GM12878 (cell line): ENCODE results near the gene FAM111B. TPM values are rescaled to one million over a fixed set of nuclear protein-coding genes. Genes with fewer than 3 reads are reported as not detected.

Source experiments
- ATAC-seq: fragments of 200-7000 bp; cut with Tn5 transposase; 3 replicates; pipeline ENCODE4 v1.9.1; 2020; ENCODE audit warnings: mild to moderate bottlenecking, moderate library complexity
- BruUV-seq: library from RNA; stranded (reverse); fragments of 400-500 nt; replicated peaks from 2 replicates; lab custom pipeline; 2021; lab: Mats Ljungman, UMichigan
- CTCF ChIA-PET: fragments of 300-600 bp; sonication (Branson Sonifier 250); formaldehyde crosslinking; extraction: SDS; loops from one replicate; lab custom pipeline; 2021; ENCODE audit warnings: inconsistent platforms; lab: Yijun Ruan, JAX
- POLR2A ChIA-PET: fragments of 350-600 bp; formaldehyde crosslinking; extraction: SDS; loops from one replicate; lab custom pipeline; 2021; ENCODE audit warnings: inconsistent platforms; lab: Charles Lee
- RAD21 ChIA-PET: fragments of 300-600 bp; sonication (Branson Sonifier 250); formaldehyde crosslinking; loops from one replicate; lab custom pipeline; 2023; ENCODE audit warnings: antibody characterized with exemption; ENCODE audit not compliant: unreplicated experiment; lab: Charles Lee
- SMC1A ChIA-PET: fragments of 300-600 bp; sonication (Branson Sonifier 250); formaldehyde crosslinking; loops from one replicate; lab custom pipeline; 2023; ENCODE audit not compliant: unreplicated experiment, uncharacterized antibody; lab: Charles Lee
- DNase-seq: peaks from one replicate; pipeline ENCODE4 v3.0.0-alpha.2; 2011; ENCODE audit warnings: low read depth, low spot score
- FAIRE-seq: peaks from 3 replicates; lab custom pipeline; 2011; peaks lifted over from hg19 to GRCh38; lab: Jason Lieb, UNC
- H2AFZ ChIP-seq: 2 replicates; pipeline ENCODE4 v1.6.0; 2011; ENCODE audit warnings: low read depth, low read length, control low read depth; ENCODE audit not compliant: control insufficient read depth
- H3K27ac ChIP-seq: 2 replicates; pipeline ENCODE4 v1.5.1; 2011; ENCODE audit warnings: control low read depth; ENCODE audit not compliant: control insufficient read depth, insufficient read depth
- H3K27me3 ChIP-seq, 2 experiments: replicated peaks in 1 of 2; 2 replicates each; pipeline versions ENCODE4 v1.6.0 to v1.6.1; 2011; ENCODE audit warnings: low read length in 1 of 2; ENCODE audit not compliant: control insufficient read depth in 2 of 2, insufficient read depth in 2 of 2
- H3K36me3 ChIP-seq, 2 experiments: 2 replicates each; pipeline ENCODE4 v1.5.1; 2011; ENCODE audit warnings: low read length in 1 of 2; ENCODE audit not compliant: control insufficient read depth in 2 of 2, insufficient read depth in 2 of 2
- H3K4me1 ChIP-seq: 2 replicates; pipeline ENCODE4 v1.6.1; 2011; ENCODE audit warnings: mild to moderate bottlenecking, low read length, moderate library complexity, mixed read lengths; ENCODE audit not compliant: control insufficient read depth, insufficient read depth
- H3K4me2 ChIP-seq: 2 replicates; pipeline ENCODE4 v1.6.0; 2011; ENCODE audit warnings: control low read depth; ENCODE audit not compliant: control insufficient read depth, insufficient read depth
- H3K4me3 ChIP-seq: fragments of 200-600 bp; sonication (generic); 2 replicates; pipeline ENCODE4 v1.5.1; 2016
- H3K79me2 ChIP-seq: 2 replicates; pipeline ENCODE4 v1.6.0; 2011; ENCODE audit warnings: low read length; ENCODE audit not compliant: control insufficient read depth, insufficient read depth
- H3K9ac ChIP-seq: 2 replicates; pipeline ENCODE4 v1.8.0; 2011; ENCODE audit warnings: low read length, control low read depth, mixed read lengths; ENCODE audit not compliant: control insufficient read depth, insufficient read depth
- H3K9me3 ChIP-seq: replicated peaks from 3 replicates; pipeline ENCODE4 v1.5.1; 2011; ENCODE audit warnings: mild to moderate bottlenecking, low read length; ENCODE audit not compliant: control insufficient read depth, insufficient read depth
- H4K20me1 ChIP-seq: 2 replicates; pipeline ENCODE4 v1.6.0; 2011; ENCODE audit not compliant: control insufficient read depth, insufficient read depth
- BHLHE40 ChIP-seq, 2 experiments: fragments of 450-650 bp in 1 of 2; IDR thresholded peaks; 2 replicates each; pipeline ENCODE4 v1.6.1; 2011 to 2017; ENCODE audit warnings: low read depth in 2 of 2, borderline replicate concordance in 1 of 2, improper control_type of control experiment in 1 of 2, low read length in 1 of 2, mild to moderate bottlenecking in 1 of 2
- CTCF ChIP-seq, 3 experiments: IDR thresholded peaks in 2 of 3; conservative IDR thresholded peaks in 1 of 3; 2 replicates each; pipeline ENCODE4 v1.5.1; 2011; ENCODE audit warnings: low read depth in 3 of 3, low read length in 3 of 3, mild to moderate bottlenecking in 3 of 3, control low read depth in 2 of 3, moderate library complexity in 2 of 3, inconsistent platforms in 1 of 3, mixed read lengths in 1 of 3; ENCODE audit not compliant: control insufficient read depth in 2 of 3, insufficient read depth in 1 of 3; ENCODE audit errors: extremely low read depth in 1 of 3
- ETV6 ChIP-seq, 2 experiments: fragments of 450-650 bp in 1 of 2; IDR thresholded peaks in 1 of 2; conservative IDR thresholded peaks in 1 of 2; 2 replicates each; pipeline ENCODE4 v1.6.1; 2014; ENCODE audit warnings: antibody characterized with exemption in 1 of 2, borderline replicate concordance in 1 of 2, low read depth in 1 of 2, mild to moderate bottlenecking in 1 of 2, moderate library complexity in 1 of 2
- JUNB ChIP-seq: IDR thresholded peaks from 2 replicates; pipeline ENCODE4 v1.6.1; 2016; ENCODE audit warnings: antibody characterized with exemption, mild to moderate bottlenecking
- MEF2B ChIP-seq: fragments of 450-650 bp; IDR thresholded peaks from 2 replicates; pipeline ENCODE4 v1.6.1; 2018; ENCODE audit warnings: mild to moderate bottlenecking, moderate library complexity; ENCODE audit not compliant: partially characterized antibody, poor library complexity, severe bottlenecking
- NFYB ChIP-seq: IDR thresholded peaks from 2 replicates; pipeline ENCODE4 v1.6.1; 2011; ENCODE audit warnings: low read depth, mild to moderate bottlenecking, low read length, improper control_type of control experiment, moderate library complexity; ENCODE audit not compliant: insufficient read depth
- RAD21 ChIP-seq: IDR thresholded peaks from 2 replicates; pipeline ENCODE4 v1.6.1; 2011; ENCODE audit warnings: mild to moderate bottlenecking, low read depth, low read length, moderate library complexity; ENCODE audit not compliant: insufficient read depth
- SMAD5 ChIP-seq: IDR thresholded peaks from 2 replicates; pipeline ENCODE4 v1.6.1; 2016; ENCODE audit warnings: antibody characterized with exemption, low read depth
- SMC3 ChIP-seq: IDR thresholded peaks from 2 replicates; pipeline ENCODE4 v1.6.1; 2011; ENCODE audit warnings: low read length, improper control_type of control experiment, borderline replicate concordance
- SPI1 ChIP-seq: IDR thresholded peaks from 2 replicates; pipeline ENCODE4 v1.6.1; 2011; ENCODE audit warnings: low read depth, mild to moderate bottlenecking, low read length, moderate library complexity, borderline replicate concordance; ENCODE audit not compliant: insufficient read depth
- TBL1XR1 ChIP-seq: IDR thresholded peaks from 2 replicates; pipeline ENCODE4 v1.6.1; 2012; ENCODE audit warnings: low read depth, low read length, improper control_type of control experiment
- TCF12 ChIP-seq: IDR thresholded peaks from 2 replicates; pipeline ENCODE4 v1.6.1; 2011; ENCODE audit warnings: low read depth, mild to moderate bottlenecking, low read length
- YY1 ChIP-seq: IDR thresholded peaks from 2 replicates; pipeline ENCODE4 v1.6.1; 2011; ENCODE audit warnings: low read depth, mild to moderate bottlenecking, low read length
- WGBS: methylation state at CpG from one replicate; pipeline ENCODE4 v1.1.6; 2016; ENCODE audit warnings: low lambda C conversion rate; ENCODE audit not compliant: insufficient replicate concordance, insufficient coverage; ENCODE audit errors: missing lambda C conversion rate; 5-methylcytosine and 5-hydroxymethylcytosine counted together
- in situ Hi-C: fragments of 300-500 bp; cut with MboI; formaldehyde crosslinking; loops from 9 replicates; pipeline ENCODE4 v1.14.3; 2018; ENCODE audit warnings: mixed read lengths
- intact Hi-C: fragments of 100-400 bp; cut with micrococcal nuclease; formaldehyde crosslinking; loops from one replicate; pipeline ENCODE4 v1.14.2; 2022; ENCODE audit not compliant: unreplicated experiment
- polyA plus RNA-seq, 11 experiments: library from polyadenylated mRNA; depleted of rRNA in 4 of 11; unstranded in 6 of 11; stranded (reverse) in 5 of 11; fragments of >200 nt; fragmentation: Nextera tagmentation in 4 of 11; fragmentation: Illumina TruSeq in 1 of 11; extraction: Ambion mirVana in 4 of 11; extraction: Trizol in 1 of 11; gene quantifications; 1 replicate in 1 of 11; 2 replicates in 10 of 11; pipeline versions ENCODE4 v1.2.1 to v1.2.3, GENCODE V29; 2011 to 2016; ENCODE audit warnings: inconsistent platforms in 2 of 11, missing spikeins in 2 of 11, low read depth in 1 of 11
- total RNA-seq, 4 experiments: library from RNA; depleted of rRNA in 3 of 4; stranded (reverse); fragments of >200 nt in 3 of 4; fragmentation: Illumina TruSeq in 1 of 4; extraction: Trizol in 1 of 4; gene quantifications; 2 replicates each; pipeline versions ENCODE4 v1.2.1 to v1.2.3, GENCODE V29; 2013 to 2021
- TF ChIP-seq, protein P1 (sequence below): fragments of 450-650 bp; conservative IDR thresholded peaks from 2 replicates; pipeline ENCODE4 v1.6.1; 2017; ENCODE audit warnings: mild to moderate bottlenecking, moderate library complexity
- TF ChIP-seq, protein P2 (sequence below): IDR thresholded peaks from 2 replicates; pipeline ENCODE4 v1.6.1; 2012; ENCODE audit warnings: low read length, inconsistent platforms

Gene FAM111B
- total and polyA plus RNA-seq, 10 of the 15 experiments (the other 5 are each of a cell fraction or from before 2014, with no cell fraction given) = 35.9 to 97.2 (median 62.1) TPM

- Histone ChIP-seq H3K27me3 (no peaks in the 10 kb centered on the region), H3K9ac (no peak overlapping the region), H3K9me3 (no peaks in the 10 kb centered on the region), H3K27ac (no peak overlapping the region), H3K36me3 (no peaks in the 10 kb centered on the region), H3K79me2 (peaks cover under 1% of the 10 kb centered on the region; the same call in 1 of the 2 replicates), H3K4me3 (no peak overlapping the region), H3K4me1 (peaks cover 2% of the 10 kb centered on the region), H2AFZ (peak overlapping the region; percentile 74), H4K20me1 (no peaks in the 10 kb centered on the region), H3K4me2 (peak overlapping the region; percentile 51)
- in situ Hi-C loops (loop anchor here (10.0 kb wide), 1 partner anchor 504 kb away; no protein-coding TSS in a partner anchor), intact Hi-C loops (loop anchor here (1.0 to 5.0 kb wide), 7 partner anchors 16 to 504 kb away; partner anchors contain the start of gene FAM111A)
- BruUV-seq = no TSS peak
- ChIA-PET CTCF (interaction anchor here (0.8 to 4.1 kb wide), 61 partner anchors 9 to 1357 kb away, joined by 3 to 250 read pairs (median 5); partner anchors contain the start of genes CNTF, DTX4, FAM111A and FAM111B), POLR2A (interaction anchor here (0.8 to 2.2 kb wide), 4 partner anchors 11 to 50 kb away, joined by 3 to 10 read pairs (median 5); partner anchors contain the start of gene FAM111A), SMC1A (interaction anchor here (0.7 to 3.7 kb wide), 46 partner anchors 9 to 635 kb away, joined by 3 to 36 read pairs (median 4); partner anchors contain the start of genes DTX4 and FAM111A), RAD21 (interaction anchor here (0.7 to 4.1 kb wide), 33 partner anchors 8 to 1430 kb away, joined by 3 to 80 read pairs (median 4); partner anchors contain the start of genes FAM111A and LPXN)
- FAIRE-seq = peak; percentile 47
- ATAC-seq = peak; percentile 98
- WGBS = 42% methylated on average over 8 of the region's 8 CpGs
- no peak for DNase-seq
- TF ChIP-seq BHLHE40 (IDR thresholded peaks at IDR 0.05; ENCODE audit: borderline replicate concordance in 1 of 2, low read depth in 2 of 2, low read length in 1 of 2) (peak in 1 of 2 experiments; percentile 28; a peak in 1 of 4 replicates), SMC3 (peak; percentile 74), RAD21 (peak; percentile 91), NFYB (no peak), MEF2B (no peak), SPI1 (0 out of 2 replicates have a peak, but pooled peaks have one; percentile 12), CTCF (IDR thresholded peaks at IDR 0.05 in 2 of 3, conservative IDR thresholded peaks at IDR 0.05 in 1 of 3; ENCODE audit: control insufficient read depth in 2 of 3, extremely low read depth in 1 of 3, insufficient read depth in 1 of 3, low read depth in 3 of 3, low read length in 3 of 3) (peak; percentile 74 to 97 (median 92); a peak in 5 of 6 replicates), TBL1XR1 (no peak), YY1 (peak; percentile 57; the same call in 1 of the 2 replicates), SMAD5 (no peak), JUNB (no peak), ETV6 (conservative IDR thresholded peaks at IDR 0.05 in 1 of 2, IDR thresholded peaks at IDR 0.05 in 1 of 2; ENCODE audit: borderline replicate concordance in 1 of 2, low read depth in 1 of 2) (no peak), TCF12 (0 out of 2 replicates have a peak, but pooled peaks have one; percentile 38)
- TF ChIP-seq, protein P1, sequence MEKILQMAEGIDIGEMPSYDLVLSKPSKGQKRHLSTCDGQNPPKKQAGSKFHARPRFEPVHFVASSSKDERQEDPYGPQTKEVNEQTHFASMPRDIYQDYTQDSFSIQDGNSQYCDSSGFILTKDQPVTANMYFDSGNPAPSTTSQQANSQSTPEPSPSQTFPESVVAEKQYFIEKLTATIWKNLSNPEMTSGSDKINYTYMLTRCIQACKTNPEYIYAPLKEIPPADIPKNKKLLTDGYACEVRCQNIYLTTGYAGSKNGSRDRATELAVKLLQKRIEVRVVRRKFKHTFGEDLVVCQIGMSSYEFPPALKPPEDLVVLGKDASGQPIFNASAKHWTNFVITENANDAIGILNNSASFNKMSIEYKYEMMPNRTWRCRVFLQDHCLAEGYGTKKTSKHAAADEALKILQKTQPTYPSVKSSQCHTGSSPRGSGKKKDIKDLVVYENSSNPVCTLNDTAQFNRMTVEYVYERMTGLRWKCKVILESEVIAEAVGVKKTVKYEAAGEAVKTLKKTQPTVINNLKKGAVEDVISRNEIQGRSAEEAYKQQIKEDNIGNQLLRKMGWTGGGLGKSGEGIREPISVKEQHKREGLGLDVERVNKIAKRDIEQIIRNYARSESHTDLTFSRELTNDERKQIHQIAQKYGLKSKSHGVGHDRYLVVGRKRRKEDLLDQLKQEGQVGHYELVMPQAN = no peak
- TF ChIP-seq, protein P2, sequence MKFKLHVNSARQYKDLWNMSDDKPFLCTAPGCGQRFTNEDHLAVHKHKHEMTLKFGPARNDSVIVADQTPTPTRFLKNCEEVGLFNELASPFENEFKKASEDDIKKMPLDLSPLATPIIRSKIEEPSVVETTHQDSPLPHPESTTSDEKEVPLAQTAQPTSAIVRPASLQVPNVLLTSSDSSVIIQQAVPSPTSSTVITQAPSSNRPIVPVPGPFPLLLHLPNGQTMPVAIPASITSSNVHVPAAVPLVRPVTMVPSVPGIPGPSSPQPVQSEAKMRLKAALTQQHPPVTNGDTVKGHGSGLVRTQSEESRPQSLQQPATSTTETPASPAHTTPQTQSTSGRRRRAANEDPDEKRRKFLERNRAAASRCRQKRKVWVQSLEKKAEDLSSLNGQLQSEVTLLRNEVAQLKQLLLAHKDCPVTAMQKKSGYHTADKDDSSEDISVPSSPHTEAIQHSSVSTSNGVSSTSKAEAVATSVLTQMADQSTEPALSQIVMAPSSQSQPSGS = no peak
Measured at GRCh38 chr11:59158206-59159068, 51.4 kb downstream of the FAM111B start.
